ENCODE results near the gene RNF121.

Gene RNF121

GRCh38 chr11:72007089-72007476 lies 78.2 kb downstream of the RNF121 start:
- DNase-seq = no peak

- no peak for DNase-seq
These were observed 78.7 kb downstream of the RNF121 start for GRCh38 chr11:72007587-72007986.

- no peak for DNase-seq
These were observed 79.9 kb downstream of the RNF121 start for GRCh38 chr11:72008728-72009127.

GRCh38 chr11:72009156-72009555 lies 80.3 kb downstream of the RNF121 start:
- DNase-seq = no peak

DNA sequence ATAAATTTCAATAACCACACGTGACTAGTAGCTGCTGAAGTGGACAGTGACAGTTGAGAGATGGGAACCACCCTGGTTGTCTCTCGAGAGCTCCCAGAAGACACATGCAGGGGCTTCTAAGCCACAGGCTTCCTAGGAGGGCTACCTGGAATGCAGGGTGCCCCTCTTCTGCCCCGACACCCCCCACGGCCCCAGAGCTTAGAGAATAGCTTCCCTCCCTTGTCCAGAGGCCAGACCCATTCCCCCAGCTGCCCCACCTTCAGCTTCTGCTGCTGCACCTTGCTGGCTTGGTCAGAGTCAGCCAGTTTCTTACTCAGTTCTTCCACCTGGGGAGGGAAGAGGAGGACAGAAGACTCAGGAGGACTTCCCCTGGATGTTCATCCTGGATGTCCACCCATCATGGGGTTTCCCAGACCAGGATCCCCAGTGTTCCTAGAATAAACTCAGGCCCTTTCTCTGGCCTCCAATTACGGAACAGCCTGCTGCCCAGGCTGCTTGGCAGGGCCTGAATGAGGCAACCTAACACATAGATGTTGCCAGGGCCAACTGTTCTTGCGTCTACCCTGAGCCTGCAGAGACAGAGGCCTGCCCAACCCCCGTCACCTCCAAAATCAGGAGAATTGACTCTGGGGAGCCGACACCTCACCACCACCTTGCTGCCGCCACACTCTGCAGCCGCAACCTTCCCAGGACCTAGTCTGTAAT lies 81.8 kb downstream of the RNF121 start:
- DNase-seq = no peak

- DNase-seq = no peak
These were observed 83.3 kb downstream of the RNF121 start for GRCh38 chr11:72012091-72012630.

- no peak for DNase-seq
These were observed 84.3 kb downstream of the RNF121 start for GRCh38 chr11:72012897-72013721.

DNA sequence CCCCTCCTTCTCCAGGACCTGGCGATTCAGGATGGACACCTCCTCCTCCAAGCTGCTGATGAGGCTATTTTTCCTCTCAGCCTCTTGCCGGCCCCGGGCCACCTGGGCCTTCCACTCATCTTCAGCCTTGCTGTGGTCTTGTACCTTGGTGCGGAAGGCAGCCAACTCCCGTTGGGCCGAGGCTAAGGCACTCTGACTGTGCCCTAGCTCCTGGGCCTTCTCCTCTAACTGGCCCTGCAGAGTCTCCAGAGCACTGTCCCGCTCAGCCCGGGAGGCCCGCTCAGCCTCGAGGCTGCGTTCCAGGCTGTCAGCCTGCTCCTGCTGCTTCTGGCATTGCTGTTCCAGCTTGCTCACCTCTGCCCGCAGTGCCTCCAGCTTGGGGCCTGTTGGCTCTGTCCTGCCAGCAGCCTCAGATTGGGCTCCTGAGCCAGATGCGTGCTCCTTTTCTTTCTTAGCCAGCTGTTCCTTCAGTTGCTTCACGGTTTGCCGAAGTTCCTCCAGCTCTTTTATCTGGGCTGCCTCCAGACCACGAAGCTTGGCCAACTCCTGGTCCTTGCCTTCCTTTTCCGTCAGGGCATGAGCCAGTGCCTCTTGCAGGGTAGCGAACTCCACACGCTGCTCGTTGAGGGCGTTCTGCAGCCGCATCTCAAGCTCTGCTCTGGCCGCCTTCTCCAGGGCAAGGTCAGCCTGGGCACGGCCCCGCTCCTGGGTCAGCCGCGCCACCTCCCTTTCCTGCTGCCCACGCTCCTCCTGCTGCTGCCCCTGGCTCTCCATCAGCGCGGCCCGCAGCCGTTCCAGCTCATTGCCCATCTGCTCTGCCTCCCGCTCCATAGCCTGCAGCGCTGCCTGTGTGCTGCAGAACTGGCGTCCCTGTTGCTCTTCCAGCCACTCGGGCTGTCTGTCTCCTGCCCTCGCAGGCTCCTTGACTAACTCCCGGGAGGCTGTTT lies 85.2 kb downstream of the RNF121 start:
- no peak for DNase-seq

GRCh38 chr11:72014761-72015320 lies 86.0 kb downstream of the RNF121 start:
- DNase-seq = no peak

DNA sequence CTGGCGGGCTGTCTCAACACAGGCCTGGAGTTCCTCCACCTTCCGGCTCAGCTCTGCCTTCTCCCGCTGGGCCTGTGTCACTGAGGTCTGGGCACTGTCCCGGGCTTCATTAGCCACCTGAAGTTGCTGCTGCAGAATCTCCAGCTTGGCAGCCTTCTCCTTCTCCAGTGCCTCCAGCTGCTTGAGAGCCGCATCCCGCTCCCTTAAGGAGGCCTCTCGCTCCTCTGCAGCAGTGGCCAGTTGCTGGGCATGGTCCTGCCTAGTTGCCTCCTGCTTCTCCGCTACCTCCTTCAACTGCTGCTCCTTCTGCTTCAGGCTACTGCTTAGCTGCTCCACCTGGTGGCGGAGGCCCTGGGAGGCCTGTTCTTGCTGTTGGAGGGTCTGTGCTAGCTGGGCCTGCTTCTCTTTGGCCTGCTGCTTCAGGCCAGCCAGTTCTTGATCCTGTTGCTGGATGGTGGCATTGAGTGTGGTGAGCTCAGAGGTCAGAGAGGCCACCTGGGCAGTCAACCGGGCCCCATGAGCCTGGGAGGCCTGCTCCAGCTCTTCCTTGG lies 86.7 kb downstream of the RNF121 start:
- DNase-seq = no peak

- no peak for DNase-seq
These were observed 89.3 kb downstream of the RNF121 start for GRCh38 chr11:72018171-72018570.

DNA sequence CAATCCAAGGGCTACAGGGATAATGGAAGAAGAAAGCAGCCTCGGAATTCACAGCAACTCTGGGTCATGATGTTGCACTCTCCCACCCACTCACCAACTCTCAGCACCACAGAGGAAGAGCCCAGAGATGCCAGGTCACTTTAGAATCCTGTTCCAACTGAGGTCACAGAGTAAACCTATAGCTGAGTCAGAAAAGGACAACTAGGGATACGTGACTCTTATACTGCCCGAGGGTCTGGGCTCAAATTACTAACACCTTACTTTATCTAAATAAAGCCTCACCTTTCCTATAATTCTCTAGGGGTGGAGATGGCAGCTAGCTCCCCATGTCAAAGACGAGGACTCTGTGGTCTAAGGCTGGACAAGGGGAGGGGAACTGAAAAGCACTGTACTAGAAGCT lies 94.5 kb downstream of the RNF121 start:
- no peak for DNase-seq

- DNase-seq = no peak
These were observed 95.4 kb downstream of the RNF121 start for GRCh38 chr11:72024069-72024754.

DNA sequence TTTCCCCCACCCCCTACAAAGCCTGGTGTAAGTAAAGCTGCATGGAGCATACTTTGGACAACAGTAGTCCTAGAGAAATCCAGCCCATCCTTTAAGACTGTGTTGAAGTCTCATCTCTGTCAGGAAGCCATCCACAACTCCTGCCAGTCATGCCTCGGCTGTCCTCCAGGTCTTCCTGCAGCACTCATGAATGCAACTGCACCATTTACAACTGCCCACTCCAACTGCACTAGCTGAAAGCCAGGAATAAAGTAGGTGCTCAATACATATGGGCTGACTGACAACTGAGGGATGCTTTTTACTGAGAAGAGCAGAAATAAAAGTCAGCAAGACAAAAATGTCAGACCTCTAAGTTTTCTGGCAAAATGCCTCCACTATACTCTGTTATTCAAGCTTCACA lies 97.2 kb downstream of the RNF121 start:
- no peak for DNase-seq

DNA sequence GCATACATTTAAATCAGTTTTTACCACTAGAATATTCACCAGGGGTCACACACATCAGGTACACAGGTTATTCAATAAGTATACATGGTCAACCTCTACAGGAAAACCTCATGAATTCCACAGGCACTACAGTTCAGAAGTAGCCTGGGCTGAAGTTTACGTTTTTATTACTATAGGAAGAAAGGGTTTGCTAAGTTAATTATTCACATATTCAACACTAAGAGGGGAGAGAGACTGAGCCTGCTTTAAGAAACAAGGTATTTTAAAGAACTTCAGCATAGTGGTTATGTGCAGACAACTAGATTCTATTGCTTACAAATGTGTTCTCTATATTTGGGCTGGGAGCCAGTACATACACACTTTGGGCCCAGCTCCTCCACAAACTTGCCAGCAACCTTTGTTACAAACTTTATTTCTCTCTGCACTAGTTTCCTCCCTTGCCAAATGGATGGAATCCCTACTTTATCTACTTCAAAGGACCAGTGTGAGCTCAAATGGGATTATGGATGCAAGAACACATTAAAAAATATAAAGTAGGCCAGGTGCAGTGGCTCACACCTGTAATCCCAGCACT lies 101.7 kb downstream of the RNF121 start:
- no peak for DNase-seq

DNA sequence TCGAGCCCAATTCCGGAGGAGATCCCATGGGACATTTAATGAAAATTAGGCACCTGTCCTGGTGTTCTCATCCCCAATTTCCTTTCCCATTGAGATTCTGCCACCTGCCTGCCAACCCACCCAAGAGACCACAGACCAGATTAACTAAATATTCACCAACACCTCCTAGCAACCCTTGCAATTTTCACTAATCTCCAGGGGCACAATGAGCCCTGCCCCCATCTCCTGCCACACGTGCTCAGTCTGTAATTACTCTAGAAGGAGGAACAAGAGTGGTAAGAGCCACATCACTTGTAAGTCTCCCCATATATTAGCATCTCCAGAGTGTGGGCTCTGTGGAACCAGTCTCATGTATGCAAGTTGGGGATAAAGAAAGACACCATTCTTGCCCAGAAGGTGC lies 107.8 kb downstream of the RNF121 start:
- no peak for DNase-seq

- DNase-seq = no peak
These were observed 108.9 kb downstream of the RNF121 start for GRCh38 chr11:72037554-72038311.

- DNase-seq = no peak
These were observed 109.6 kb downstream of the RNF121 start for GRCh38 chr11:72038491-72038890.

- DNase-seq = no peak
These were observed 110.4 kb downstream of the RNF121 start for GRCh38 chr11:72039031-72039855.

Data from effector CD8-positive, alpha-beta T cell (primary cell).